OCI-LY1 (cell line): ENCODE data around the gene EML5.

Source experiments
- H2AFZ ChIP-seq: fragments of 200-600 bp; sonication (generic), shearing (Covaris generic); 2 replicates; pipeline ENCODE4 v1.6.0; 2014; ENCODE audit warnings: antibody characterized with exemption, mild to moderate bottlenecking, low read length
- H3F3A ChIP-seq: fragments of 200-600 bp; sonication (generic), shearing (Covaris generic); 2 replicates; pipeline ENCODE4 v1.6.0; 2014; ENCODE audit warnings: mild to moderate bottlenecking, antibody characterized with exemption, low read length, moderate library complexity; ENCODE audit not compliant: insufficient read depth
- H3K27ac ChIP-seq: fragments of 200-600 bp; sonication (generic); 2 replicates; pipeline ENCODE4 v1.5.1; 2014; ENCODE audit warnings: low read length, mixed run types, mild to moderate bottlenecking, low read depth; ENCODE audit not compliant: poor library complexity, severe bottlenecking
- H3K27me3 ChIP-seq: fragments of 200-600 bp; sonication (generic); 2 replicates; pipeline ENCODE4 v1.6.0; 2014; ENCODE audit warnings: antibody characterized with exemption, mild to moderate bottlenecking, low read length, moderate library complexity; ENCODE audit not compliant: insufficient read depth
- H3K36me3 ChIP-seq: fragments of 200-600 bp; sonication (generic); 2 replicates; pipeline ENCODE4 v1.6.1; 2014; ENCODE audit warnings: mild to moderate bottlenecking, antibody characterized with exemption, low read length, moderate library complexity, mixed read lengths; ENCODE audit not compliant: insufficient read depth
- H3K4me1 ChIP-seq: fragments of 200-600 bp; sonication (generic); 2 replicates; pipeline ENCODE4 v1.5.1; 2014; ENCODE audit warnings: mild to moderate bottlenecking, low read length, moderate library complexity; ENCODE audit not compliant: insufficient read depth, severe bottlenecking
- H3K4me2 ChIP-seq: fragments of 200-600 bp; sonication (generic), shearing (Covaris generic); 2 replicates; pipeline ENCODE4 v1.6.1; 2014; ENCODE audit warnings: low read length
- H3K4me3 ChIP-seq: fragments of 200-600 bp; sonication (generic); 2 replicates; pipeline ENCODE4 v1.5.1; 2014; ENCODE audit warnings: low read length, low read depth, mild to moderate bottlenecking, mixed read lengths; ENCODE audit not compliant: poor library complexity, severe bottlenecking
- H3K79me2 ChIP-seq: fragments of 200-600 bp; shearing (Covaris generic); 2 replicates; pipeline ENCODE4 v1.6.1; 2016; ENCODE audit warnings: mixed run types, low read length, mixed read lengths; ENCODE audit not compliant: insufficient read depth
- H3K9ac ChIP-seq: fragments of 200-600 bp; sonication (generic), shearing (Covaris generic); 2 replicates; pipeline ENCODE4 v1.6.1; 2014; ENCODE audit warnings: mild to moderate bottlenecking, low read length, mixed read lengths
- H3K9me2 ChIP-seq: fragments of 200-600 bp; sonication (generic), shearing (Covaris generic); 2 replicates; pipeline ENCODE4 v1.6.1; 2014; ENCODE audit warnings: low read depth, mild to moderate bottlenecking, low read length, mixed read lengths
- H3K9me3 ChIP-seq: fragments of 200-600 bp; shearing (Covaris generic); 2 replicates; pipeline ENCODE4 v1.6.1; 2014; ENCODE audit warnings: low read length, mixed read lengths
- H4K20me1 ChIP-seq: fragments of 200-600 bp; sonication (generic), shearing (Covaris generic); 2 replicates; pipeline ENCODE4 v1.6.0; 2016; ENCODE audit warnings: mild to moderate bottlenecking, low read length; ENCODE audit not compliant: insufficient read depth
- CTCF ChIP-seq: fragments of 200-600 bp; sonication (generic), shearing (Covaris generic); IDR thresholded peaks from 2 replicates; pipeline ENCODE4 v1.5.1; 2017; ENCODE audit warnings: mild to moderate bottlenecking, antibody characterized with exemption, low read length, moderate library complexity, mixed read lengths
- EZH2 ChIP-seq: fragments of 200-600 bp; sonication (generic), shearing (Covaris generic); IDR thresholded peaks from 2 replicates; pipeline ENCODE4 v1.8.0; 2017; ENCODE audit warnings: borderline replicate concordance, mixed run types, mild to moderate bottlenecking, antibody characterized with exemption, low read length, moderate library complexity, mixed read lengths

The EML5 gene

GRCh38 chr14:88804035-88804434, 11.3 kb upstream of the EML5 start:
- H3K4me1 ChIP-seq: no peaks in the 10 kb centered on the region
- TF ChIP-seq EZH2: no peak
- TF ChIP-seq CTCF: no peak
- no peaks in the 10 kb centered on the region for H3K9me2 ChIP-seq
- H3F3A ChIP-seq: no peaks in the 10 kb centered on the region
- H3K9me3 ChIP-seq: no peaks in the 10 kb centered on the region
- H3K4me2 ChIP-seq: no peak overlapping the region
- H2AFZ ChIP-seq: no peak overlapping the region
- H3K27me3 ChIP-seq: no peaks in the 10 kb centered on the region
- H3K4me3 ChIP-seq: no peak overlapping the region
- H3K9ac ChIP-seq: no peak overlapping the region
- H3K27ac ChIP-seq: no peak overlapping the region
- no peaks in the 10 kb centered on the region for H4K20me1 ChIP-seq
- H3K79me2 ChIP-seq: no peaks in the 10 kb centered on the region
- no peaks in the 10 kb centered on the region for H3K36me3 ChIP-seq

GRCh38 chr14:88802596-88802995, 9.8 kb upstream of the EML5 start:
- Histone ChIP-seq H3K4me1 (no peaks in the 10 kb centered on the region), H3K9ac (no peak overlapping the region), H3K27ac (no peak overlapping the region), H3F3A (no peaks in the 10 kb centered on the region), H3K27me3 (no peaks in the 10 kb centered on the region), H2AFZ (no peak overlapping the region), H4K20me1 (no peaks in the 10 kb centered on the region), H3K36me3 (no peaks in the 10 kb centered on the region), H3K9me3 (no peaks in the 10 kb centered on the region), H3K4me2 (no peak overlapping the region), H3K4me3 (no peak overlapping the region), H3K79me2 (no peaks in the 10 kb centered on the region), H3K9me2 (no peaks in the 10 kb centered on the region)
- TF ChIP-seq EZH2 (no peak), CTCF (no peak)

GRCh38 chr14:88799522-88799921, 6.8 kb upstream of the EML5 start:
- no peak overlapping the region for H3K4me2 ChIP-seq
- H3K36me3 ChIP-seq: no peaks in the 10 kb centered on the region
- H3K4me1 ChIP-seq: no peaks in the 10 kb centered on the region
- no peaks in the 10 kb centered on the region for H3F3A ChIP-seq
- no peaks in the 10 kb centered on the region for H3K79me2 ChIP-seq
- no peaks in the 10 kb centered on the region for H3K27me3 ChIP-seq
- no peaks in the 10 kb centered on the region for H3K9me2 ChIP-seq
- no peak for TF ChIP-seq CTCF
- TF ChIP-seq EZH2: no peak
- H3K27ac ChIP-seq: no peak overlapping the region
- no peak overlapping the region for H3K4me3 ChIP-seq
- H3K9me3 ChIP-seq: no peaks in the 10 kb centered on the region
- H4K20me1 ChIP-seq: no peaks in the 10 kb centered on the region
- H2AFZ ChIP-seq: no peak overlapping the region
- H3K9ac ChIP-seq: no peak overlapping the region
